RWPE1 (cell line): Measurements from ENCODE around the gene FBXO44.

ENCODE experiments used
- CTCF ChIA-PET: fragments of 350-600 bp; sonication (Branson Sonifier 250); formaldehyde crosslinking; extraction: SDS; loops from one replicate; lab custom pipeline; 2021; lab: Yijun Ruan, JAX
- POLR2A ChIA-PET: fragments of 400-600 bp; formaldehyde crosslinking; extraction: SDS; loops from one replicate; lab custom pipeline; 2020; ENCODE audit warnings: antibody characterized with exemption; ENCODE audit not compliant: low non-redundant PET; lab: Yijun Ruan, JAX
- DNase-seq: peaks from one replicate; pipeline ENCODE4 v3.0.0; 2012; ENCODE audit warnings: low spot score
- H3K27ac ChIP-seq: fragments of 450-650 bp; 2 replicates; pipeline ENCODE4 v1.5.1; 2017
- TF ChIP-seq, protein P1 (sequence below): fragments of 450-650 bp; conservative IDR thresholded peaks from 2 replicates; pipeline ENCODE4 v1.5.1; 2017; ENCODE audit warnings: low read depth, mild to moderate bottlenecking

Gene FBXO44

DNA sequence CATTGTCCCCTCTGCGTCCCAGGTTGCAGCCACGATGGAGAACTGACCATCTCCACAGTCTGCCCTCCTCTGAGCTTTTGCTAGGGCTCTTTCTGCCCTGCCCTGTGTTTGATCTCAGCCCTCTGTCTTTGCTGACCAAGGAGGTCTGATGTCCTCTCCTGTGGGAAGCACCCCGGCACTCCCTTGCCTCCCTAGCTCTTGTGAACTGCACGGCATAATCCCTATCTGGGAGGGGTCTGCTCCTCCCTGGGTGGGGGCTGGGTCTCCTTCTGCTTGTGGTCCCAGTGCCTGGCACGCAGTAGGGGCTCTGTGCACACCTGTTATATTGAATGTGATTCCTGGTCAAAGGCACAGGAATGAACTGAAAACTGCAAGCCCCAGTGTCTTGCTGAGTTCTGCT is 39.2 kb downstream of the FBXO44 start:
- peak overlapping the region; percentile 50; the same call in 1 of the 2 replicates for H3K27ac ChIP-seq
- TF ChIP-seq, protein P1, sequence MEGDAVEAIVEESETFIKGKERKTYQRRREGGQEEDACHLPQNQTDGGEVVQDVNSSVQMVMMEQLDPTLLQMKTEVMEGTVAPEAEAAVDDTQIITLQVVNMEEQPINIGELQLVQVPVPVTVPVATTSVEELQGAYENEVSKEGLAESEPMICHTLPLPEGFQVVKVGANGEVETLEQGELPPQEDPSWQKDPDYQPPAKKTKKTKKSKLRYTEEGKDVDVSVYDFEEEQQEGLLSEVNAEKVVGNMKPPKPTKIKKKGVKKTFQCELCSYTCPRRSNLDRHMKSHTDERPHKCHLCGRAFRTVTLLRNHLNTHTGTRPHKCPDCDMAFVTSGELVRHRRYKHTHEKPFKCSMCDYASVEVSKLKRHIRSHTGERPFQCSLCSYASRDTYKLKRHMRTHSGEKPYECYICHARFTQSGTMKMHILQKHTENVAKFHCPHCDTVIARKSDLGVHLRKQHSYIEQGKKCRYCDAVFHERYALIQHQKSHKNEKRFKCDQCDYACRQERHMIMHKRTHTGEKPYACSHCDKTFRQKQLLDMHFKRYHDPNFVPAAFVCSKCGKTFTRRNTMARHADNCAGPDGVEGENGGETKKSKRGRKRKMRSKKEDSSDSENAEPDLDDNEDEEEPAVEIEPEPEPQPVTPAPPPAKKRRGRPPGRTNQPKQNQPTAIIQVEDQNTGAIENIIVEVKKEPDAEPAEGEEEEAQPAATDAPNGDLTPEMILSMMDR = no peak
- no peak for DNase-seq
- ChIA-PET POLR2A (no interaction called here), CTCF (interaction anchor here (0.6 to 2.5 kb wide), 2 partner anchors 23 to 30 kb away, joined by 3 to 8 read pairs; partner anchors contain the start of gene FBXO6)

DNA sequence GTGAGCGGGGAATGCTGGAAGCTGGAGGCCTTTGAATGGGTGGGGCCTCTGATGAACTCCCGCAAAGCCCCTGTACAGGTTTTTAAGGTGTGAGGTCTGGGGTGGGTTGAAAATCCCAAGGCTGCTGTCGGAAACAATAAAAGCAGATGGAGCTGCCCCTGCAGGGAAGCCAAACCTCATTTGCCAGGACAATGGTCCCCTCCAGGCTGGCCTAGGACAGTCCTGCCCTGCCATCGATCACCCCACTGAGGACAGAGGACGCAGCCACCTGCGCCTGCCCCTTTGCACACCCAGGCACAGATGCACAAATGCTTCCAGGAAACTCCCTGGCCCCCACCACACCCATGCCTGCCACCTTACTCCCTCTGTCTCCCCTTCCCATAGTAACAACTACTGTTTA is 41.2 kb downstream of the FBXO44 start:
- no peak overlapping the region for H3K27ac ChIP-seq
- TF ChIP-seq, protein P1 = no peak
- no peak for DNase-seq
- CTCF ChIA-PET = no interaction called here
- POLR2A ChIA-PET = no interaction called here

DNA sequence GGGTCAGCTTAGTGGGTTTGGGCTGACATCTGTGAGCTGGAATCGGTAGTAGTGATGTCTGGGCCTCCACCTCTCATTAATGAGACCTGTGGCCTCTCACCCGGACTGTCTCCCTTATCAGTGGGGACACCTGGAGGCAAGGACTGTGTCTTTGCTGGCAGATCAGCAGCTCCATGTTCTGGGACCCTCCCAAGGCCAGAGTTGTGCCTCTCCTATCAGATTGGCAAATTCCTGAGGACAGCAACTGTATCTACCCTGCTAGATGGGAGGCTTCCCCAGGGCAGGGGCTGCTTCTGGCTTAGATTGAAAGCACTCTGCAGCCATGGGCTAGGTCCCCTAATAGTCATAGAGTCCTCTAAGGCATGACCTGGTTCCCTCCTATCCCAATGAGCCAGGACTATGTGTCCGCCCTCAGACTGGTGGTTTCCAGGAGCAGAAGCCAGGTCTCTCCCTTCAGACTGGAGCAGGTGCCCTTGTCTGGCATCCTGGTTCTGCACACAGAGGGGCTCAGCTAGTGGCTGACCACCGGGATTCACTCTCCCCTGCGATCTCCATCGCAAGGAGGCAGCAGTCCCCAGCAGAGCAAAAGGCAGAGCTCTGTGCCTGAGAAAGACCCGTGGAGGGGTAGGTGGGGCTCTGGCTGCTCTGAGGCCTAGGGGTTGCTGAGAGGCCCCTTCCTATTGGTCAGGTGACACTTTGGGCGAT is 42.7 kb downstream of the FBXO44 start:
- no peak for DNase-seq
- ChIA-PET CTCF (interaction anchor here (0.6 kb wide), 1 partner anchor 411 kb away, joined by 3 read pairs; no protein-coding TSS in a partner anchor), POLR2A (no interaction called here)
- TF ChIP-seq, protein P1 = no peak
- H3K27ac ChIP-seq = no peak overlapping the region

DNA sequence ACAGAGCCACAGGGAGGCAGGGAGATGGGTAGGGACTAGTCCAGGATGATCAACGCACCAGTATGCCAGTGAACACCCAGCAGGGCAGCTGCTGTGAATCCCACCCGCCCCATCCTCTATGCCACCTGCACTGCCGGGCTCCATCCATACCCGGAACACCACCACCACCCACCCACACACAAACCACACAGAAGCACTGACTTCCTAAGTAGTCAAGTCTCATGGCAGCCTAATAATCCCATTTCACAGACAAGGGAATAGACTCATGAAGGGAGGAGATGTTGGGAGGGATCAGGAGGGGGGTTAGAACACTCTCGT is 43.2 kb downstream of the FBXO44 start:
- TF ChIP-seq, protein P1 = no peak
- CTCF ChIA-PET = interaction anchor here (0.7 kb wide), 1 partner anchor 22 kb away, joined by 4 read pairs; no protein-coding TSS in a partner anchor
- POLR2A ChIA-PET = no interaction called here
- no peak overlapping the region for H3K27ac ChIP-seq
- DNase-seq = no peak

DNA sequence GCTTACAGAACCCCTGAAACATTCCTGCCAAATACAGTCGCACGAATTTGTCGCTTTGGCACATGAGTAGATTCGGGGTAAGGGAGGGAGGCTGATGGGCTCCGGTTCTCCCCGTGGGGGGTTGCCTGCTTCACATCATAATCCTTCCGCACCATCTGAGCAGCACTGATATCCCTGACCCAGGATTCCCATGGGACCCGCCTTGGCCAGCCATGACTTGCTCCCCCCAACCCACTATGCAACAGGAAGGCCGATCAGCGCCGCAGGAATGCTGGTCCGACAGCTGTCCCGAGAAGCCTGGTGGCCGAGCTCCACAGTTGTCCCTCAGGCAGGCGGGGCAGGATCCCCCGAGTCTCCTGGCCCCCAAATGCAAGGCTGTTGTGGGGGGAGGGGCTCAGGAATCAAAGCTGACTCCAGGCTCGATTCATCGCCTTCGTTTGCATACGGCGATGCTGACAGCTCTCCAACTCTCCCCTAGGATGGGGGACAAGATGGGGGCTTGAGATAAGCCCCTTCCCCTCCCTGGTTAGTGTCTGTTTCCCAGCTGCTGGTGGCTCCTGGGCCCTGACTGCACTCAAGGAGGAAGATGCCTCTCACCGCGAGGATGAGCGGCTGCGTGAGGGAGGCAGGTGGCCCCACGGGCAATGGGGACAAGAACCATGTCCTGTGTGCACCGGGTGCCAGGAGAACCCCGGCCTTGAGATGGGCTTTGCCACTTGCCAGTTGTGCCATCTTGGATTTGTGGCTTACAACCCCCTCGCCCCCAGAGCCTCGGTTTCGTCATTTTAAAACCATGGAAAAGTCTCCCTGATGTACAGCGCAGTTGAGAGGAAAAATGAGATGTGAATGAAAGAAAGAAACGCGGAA is 46.2 kb downstream of the FBXO44 start:
- CTCF ChIA-PET = interaction anchor here (0.6 to 0.8 kb wide), 3 partner anchors 9 to 141 kb away, joined by 3 to 4 read pairs (median 3); partner anchors contain the start of gene DRAXIN
- no peak overlapping the region for H3K27ac ChIP-seq
- TF ChIP-seq, protein P1 = no peak
- no peak for DNase-seq
- POLR2A ChIA-PET = no interaction called here

DNA sequence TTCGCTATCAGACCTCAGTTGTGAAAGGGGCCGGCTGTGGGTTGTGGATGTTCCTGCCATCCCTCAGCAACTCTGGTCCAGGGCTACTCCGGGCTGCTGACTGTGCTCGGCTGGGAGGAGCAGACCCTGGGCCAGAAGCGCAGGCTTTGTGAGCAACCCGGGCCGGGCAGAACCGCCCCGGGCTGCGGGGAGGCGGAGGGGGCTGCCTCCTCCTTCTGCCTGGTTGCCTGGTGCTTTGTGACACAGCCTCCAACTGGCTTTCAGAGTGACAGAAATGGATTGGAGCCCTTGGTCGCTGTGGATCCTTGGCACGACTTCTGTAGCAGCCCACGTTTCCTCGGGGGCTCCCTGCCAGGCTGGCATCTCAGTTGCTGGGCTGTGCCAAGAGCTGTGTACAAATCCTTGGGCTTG is 46.9 kb downstream of the FBXO44 start:
- ChIA-PET POLR2A (interaction anchor here (0.6 kb wide), 1 partner anchor 52 kb away, joined by 7 read pairs; no protein-coding TSS in a partner anchor), CTCF (interaction anchor here (0.6 to 0.7 kb wide), 2 partner anchors 18 to 142 kb away, joined by 3 to 4 read pairs; no protein-coding TSS in a partner anchor)
- no peak for DNase-seq
- TF ChIP-seq, protein P1 = no peak
- H3K27ac ChIP-seq = no peak overlapping the region
